Testis (tissue), 3 donors: ENCODE measurements around the gene SLC25A30. TPM values are rescaled to one million over a fixed set of nuclear protein-coding genes. Genes with fewer than 3 reads are reported as not detected.

ENCODE experiments used
- polyA plus RNA-seq: library from polyadenylated mRNA; stranded (reverse); fragments of 350-450 nt; fragmentation: Illumina TruSeq; extraction: RNeasy Lipid Tissue Mini Kit (QIAGEN cat#74804); gene quantifications from one replicate; pipeline ENCODE4 v1.2.3, GENCODE V29; 2014; ENCODE audit warnings: low read depth, low replicate concordance; ENCODE audit not compliant: insufficient read depth
- total RNA-seq, 2 donors: library from RNA; depleted of rRNA; stranded (reverse); fragments of >200 nt; gene quantifications; one replicate each; pipeline ENCODE4 v1.2.3, GENCODE V29; 2016

SLC25A30 gene
- total and polyA plus RNA-seq, 3 donors from 2014 or later, result 14.5 to 16.4 (median 15.7) TPM

Other genes starting within 250 kb of the SLC25A30 start
- not detected for gene KCTD4, start 217.3 kb downstream of the SLC25A30 start, total RNA-seq
- gene KCTD4, start 217.3 kb downstream of the SLC25A30 start, polyA plus RNA-seq, result not detected
- 1,000 to 10,000 TPM in 1 of 2 donors, 100 to 1,000 TPM in 1; 789 to 1,272 TPM for gene TPT1, start 77.2 kb downstream of the SLC25A30 start, total RNA-seq
- 2,831 TPM for gene TPT1, start 77.2 kb downstream of the SLC25A30 start, polyA plus RNA-seq
- 10 to 100 TPM; 39.6 to 46.1 TPM for gene COG3, start 46.6 kb upstream of the SLC25A30 start, total RNA-seq
- gene COG3, start 46.6 kb upstream of the SLC25A30 start, polyA plus RNA-seq, result 22.5 TPM
- gene ERICH6B, start 197.4 kb upstream of the SLC25A30 start, total RNA-seq, result 1 to 10 TPM; 2.4 TPM
- 6.9 TPM for gene ERICH6B, start 197.4 kb upstream of the SLC25A30 start, polyA plus RNA-seq